Islet precursor cell (in vitro differentiated cells): Measurements from ENCODE around the gene TUBB6.

ENCODE experiments used
- DNase-seq: peaks from one replicate; pipeline ENCODE4 v3.0.0-alpha.2; 2018

Gene TUBB6

DNA sequence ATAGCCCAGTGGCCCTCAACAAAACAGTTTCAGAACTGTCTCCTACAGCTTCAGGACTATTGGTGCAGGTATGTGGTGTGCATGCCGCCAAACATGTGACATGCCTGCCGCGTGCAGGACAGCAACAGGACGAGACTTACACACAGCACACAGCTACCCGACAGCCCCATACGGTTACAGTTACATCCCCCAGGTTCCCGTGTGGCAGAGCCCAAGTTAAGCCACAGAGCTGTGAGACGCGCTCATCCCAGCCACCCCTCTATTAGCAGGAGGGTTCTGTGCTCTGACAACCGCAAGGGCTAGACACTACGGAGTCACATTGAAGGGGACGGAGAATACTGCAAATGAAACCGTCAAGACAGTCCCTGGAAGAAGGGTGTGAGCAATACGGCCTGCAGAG lies 16.4 kb upstream of the TUBB6 start:
- no peak for DNase-seq

DNA sequence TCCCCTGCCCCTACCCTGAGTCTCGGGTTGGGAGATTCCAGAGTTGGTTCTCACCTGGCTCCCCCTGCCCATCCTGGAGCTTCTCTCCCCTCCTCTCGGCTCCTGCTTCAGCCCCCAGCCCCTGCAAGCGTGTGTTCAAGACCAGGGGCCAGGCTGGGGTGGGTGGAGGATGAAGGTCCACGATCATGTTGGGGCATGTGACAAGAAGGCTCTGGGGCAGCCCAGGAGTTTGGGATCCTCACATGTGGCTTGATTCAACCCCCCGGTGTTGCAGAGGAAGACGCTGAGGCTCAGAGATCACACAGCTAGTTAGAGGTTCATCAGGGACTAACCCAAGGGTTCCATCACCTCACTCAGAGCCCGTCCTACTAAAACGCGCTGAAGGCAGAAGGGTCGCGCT lies 14.2 kb upstream of the TUBB6 start:
- no peak for DNase-seq

DNA sequence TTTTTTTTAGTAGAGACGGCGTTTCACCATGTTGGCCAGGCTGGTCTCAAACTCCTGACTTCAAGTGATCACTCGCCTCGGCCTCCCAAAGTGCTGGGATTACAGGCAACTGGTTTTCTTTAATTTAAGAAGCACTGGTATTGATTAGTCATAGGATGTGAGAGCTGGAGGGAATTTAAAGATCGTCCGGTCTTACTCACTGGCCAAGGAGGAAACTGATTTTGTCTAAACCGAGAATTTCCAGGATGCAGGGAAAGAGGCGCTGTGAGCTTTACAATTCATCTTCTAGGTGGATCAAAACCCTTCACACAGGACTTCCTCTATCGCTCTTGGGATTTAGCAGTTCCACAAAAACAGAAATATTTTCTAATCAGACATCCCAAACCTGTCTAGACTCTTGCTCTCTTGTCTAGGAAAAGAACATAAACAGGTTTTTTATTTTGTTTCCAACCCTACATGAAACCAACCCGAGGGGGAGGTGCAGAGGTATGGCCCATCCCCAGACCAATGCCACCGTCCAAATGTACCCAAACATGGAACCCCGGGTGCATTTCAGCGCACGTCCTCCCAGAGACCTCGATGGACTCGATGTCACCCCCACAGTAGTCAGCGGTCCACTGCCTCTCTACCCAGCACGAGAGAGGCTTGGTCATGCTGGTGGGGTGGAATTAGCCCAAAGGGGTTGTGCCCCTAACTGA lies 12.5 kb upstream of the TUBB6 start:
- no peak for DNase-seq

DNA sequence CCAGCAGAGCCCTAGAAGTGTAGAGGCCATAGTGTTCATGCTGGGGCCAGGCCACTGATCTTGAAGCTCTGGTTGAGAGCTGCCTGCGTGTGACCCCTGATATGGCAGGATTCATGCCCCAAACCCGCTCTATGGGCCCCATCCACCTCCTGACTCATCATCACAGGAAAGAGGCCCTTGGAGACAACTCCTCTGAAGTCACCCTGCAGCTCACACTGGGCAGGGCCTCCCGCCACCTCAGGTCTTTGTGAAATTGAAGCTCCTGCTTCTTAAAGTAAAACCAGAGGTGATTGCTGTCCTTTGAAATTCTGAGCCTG lies 12.0 kb upstream of the TUBB6 start:
- DNase-seq: no peak

DNA sequence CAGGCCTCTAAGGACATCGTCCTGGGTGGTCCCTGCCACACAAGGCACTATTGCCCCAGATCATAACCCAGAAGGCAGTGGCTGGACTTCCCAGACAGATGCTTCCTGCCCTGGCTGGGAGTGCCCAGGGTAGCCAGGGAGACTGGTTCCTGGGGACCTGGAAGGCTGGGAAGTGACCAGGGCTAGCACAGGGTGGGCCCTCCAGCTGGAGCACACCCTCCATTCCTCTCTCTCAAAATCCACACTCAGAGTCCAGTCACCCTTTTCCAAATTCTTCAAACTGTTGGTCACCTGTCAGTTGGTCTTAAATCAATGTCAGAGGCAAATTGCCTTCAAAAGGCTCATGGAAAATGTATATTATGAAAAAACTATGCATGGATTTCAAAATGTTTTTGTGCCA lies 11.6 kb upstream of the TUBB6 start:
- no peak for DNase-seq

DNA sequence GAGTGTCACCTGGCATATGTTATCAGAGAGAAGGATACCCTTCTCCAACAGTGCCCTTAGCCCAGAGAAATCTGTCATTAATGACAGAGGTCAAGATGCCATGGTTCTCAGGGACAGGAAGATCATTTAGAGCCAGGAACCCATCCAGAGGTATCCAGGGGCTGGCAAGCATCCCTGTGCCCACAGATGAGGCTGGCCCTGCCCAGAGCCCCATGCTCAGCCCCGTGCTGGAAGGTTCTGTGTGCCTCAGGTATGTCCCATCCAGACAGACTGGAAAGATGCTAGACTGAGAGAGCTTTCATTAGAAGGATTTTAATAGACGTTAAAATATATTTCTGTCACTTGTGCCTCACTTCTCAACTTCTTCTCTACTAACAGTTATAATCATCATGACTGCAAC lies 8.2 kb upstream of the TUBB6 start:
- no peak for DNase-seq

DNA sequence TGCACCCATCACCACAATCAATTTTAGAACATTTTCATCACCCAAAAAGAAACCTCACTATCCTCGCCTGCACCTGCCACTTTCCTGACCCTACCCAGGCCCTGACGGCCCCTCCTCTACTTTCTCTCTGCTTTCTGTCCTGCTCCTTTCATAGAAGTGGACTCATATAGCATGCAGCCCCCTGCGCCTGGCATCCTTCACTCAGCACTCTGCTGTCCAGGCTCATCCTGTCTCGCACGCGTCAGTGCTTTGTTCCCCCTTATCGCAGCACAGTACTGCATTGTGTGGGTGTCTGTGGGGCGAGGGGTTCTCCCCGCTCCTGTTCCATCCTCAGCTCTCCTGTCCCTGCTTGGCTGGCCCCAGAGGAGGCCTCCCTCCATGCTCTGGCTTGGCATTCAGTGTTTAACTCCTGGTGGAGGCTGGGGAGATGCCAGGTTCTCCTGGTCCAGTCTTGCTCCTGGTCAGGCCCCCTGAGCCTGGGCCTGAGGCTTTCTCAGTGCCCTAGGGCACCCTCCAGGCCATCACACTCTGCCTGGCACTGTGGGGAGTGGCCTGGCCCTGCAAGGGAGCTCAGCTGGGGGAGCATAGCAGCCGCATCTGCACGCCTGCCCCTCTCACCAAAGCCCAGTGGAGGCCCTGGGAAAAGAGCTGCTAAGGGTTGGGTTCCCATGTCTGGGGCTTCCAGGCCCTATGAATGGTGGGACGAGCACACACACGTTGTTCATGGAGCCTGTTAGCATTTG lies 6.6 kb upstream of the TUBB6 start:
- DNase-seq: no peak

DNA sequence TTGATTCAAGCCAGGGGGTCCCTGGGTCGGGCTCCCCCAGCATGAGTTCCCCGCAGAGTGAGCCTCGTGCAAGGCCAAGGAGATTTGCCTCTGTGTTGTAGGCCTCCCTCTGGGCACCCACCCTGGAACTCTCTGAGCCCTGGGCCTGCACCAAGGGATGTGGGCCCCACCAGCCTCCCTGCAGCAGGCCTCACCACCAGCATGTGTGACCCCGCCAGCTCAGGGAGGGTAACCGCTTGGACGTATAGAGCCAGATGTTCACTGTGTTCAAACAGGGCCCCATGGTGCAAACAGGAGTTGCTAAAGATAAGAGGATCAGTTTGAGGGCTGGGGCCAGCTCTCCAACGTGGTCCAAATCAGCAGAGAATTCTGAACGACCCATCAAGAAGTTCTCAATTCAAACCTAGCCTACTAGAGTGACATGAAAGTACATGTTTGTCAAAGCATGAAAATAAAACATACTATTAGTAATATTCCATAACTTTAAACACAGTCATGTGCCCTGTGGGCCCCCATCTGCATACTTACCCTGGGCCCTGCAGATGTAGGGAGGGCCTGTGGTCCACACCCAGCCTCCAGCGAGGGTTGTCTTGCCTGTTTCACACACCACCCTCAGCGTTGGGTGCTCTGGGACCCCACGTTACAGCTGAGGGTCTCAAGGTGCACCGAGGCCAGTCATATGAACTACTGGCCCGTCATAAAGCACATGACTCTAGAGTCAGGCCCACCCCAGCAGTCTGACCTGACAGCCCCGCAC lies 5.5 kb upstream of the TUBB6 start:
- no peak for DNase-seq

DNA sequence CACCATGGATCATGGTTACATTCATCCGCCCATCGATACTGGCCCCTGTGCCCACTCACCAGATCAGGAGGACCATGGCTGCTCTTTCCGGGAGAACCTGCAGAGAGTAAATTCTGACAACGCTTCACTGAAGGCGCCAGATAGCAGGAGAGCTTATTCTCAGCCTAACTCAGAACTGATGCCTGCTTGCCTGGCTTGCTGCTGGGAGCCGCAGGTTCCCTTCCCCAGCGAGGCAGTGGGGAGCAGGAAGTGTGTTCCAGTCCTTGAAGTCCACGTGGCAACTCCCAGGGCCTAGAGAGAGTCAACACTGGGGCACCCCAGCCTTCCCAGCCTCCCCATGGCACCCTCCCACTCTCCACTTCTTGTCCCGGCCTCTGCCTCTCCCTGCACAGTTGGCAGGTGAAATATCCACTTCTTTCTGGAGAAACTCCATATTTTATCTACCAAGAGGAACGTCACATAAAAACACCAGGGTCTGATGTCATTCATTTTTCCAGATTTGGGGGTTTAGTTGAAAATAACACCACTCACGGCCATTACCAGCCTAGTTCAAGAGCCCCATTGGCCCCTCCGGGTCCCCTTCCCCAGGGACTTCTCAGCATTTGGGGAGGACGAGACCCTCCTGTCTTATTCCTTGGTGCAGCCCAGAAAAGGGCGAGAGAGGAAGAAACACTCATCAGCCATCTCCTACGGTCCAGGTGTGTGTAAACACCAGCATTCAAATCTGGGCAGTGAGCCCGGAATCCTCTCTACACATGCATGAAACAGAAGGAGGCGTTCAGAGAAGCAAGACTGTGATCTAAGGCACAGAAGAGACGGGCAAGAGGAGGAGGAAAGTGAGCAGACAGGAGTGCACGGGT lies 3.5 kb upstream of the TUBB6 start:
- no peak for DNase-seq

DNA sequence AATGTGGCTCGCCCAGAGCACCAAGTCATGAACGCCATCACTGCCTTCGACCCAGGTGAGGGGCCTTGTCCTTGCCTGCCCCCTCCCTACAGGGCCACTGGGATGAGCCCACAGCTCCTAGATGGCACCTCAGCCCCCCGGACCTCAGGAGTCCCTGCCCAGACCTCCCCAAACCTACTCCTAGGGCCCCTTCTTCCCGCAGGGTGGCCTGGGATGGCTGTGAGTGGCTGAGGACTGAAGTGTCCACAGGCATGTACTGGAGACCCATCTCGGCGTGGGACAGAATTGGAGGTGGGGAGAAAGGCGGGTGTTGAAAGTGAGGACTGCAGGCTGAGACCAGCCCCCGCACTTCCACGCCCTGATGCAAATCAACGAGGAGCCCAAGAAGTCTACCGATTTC lies 2.8 kb upstream of the TUBB6 start:
- DNase-seq: no peak

DNA sequence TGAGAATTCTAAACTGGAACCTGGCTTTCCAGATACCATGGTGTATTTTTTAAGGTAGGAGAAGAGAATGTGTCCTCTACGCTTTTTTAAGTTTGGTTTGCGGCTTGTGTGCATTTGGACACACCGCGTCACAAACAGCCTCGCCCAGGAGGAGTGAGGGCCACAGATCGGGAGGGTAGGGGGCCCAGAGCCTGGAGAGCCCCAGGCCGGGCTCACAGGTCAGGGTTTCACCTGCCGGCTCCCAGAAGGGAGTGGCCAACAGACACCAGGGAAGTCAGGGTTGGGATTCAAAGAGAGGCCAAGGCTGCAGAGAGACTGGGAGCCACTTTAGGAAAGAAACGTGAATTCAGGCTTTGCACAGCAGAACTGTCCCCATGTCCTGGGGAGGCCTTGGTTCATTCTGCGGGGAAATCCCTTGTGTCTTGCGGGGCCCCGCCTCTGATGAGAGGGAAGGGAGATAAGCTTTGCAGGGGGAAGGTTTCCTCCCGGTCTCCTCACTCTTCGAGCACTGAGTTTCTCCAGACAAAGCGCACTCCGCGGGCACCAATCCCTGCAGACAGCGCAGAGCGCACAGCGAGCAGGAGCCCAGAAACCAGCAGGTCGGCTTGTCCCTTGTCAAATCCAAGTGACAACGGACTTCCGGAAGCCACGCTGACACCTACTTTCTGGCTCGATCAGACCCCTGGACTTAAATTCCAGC lies 2.0 kb upstream of the TUBB6 start:
- no peak for DNase-seq

DNA sequence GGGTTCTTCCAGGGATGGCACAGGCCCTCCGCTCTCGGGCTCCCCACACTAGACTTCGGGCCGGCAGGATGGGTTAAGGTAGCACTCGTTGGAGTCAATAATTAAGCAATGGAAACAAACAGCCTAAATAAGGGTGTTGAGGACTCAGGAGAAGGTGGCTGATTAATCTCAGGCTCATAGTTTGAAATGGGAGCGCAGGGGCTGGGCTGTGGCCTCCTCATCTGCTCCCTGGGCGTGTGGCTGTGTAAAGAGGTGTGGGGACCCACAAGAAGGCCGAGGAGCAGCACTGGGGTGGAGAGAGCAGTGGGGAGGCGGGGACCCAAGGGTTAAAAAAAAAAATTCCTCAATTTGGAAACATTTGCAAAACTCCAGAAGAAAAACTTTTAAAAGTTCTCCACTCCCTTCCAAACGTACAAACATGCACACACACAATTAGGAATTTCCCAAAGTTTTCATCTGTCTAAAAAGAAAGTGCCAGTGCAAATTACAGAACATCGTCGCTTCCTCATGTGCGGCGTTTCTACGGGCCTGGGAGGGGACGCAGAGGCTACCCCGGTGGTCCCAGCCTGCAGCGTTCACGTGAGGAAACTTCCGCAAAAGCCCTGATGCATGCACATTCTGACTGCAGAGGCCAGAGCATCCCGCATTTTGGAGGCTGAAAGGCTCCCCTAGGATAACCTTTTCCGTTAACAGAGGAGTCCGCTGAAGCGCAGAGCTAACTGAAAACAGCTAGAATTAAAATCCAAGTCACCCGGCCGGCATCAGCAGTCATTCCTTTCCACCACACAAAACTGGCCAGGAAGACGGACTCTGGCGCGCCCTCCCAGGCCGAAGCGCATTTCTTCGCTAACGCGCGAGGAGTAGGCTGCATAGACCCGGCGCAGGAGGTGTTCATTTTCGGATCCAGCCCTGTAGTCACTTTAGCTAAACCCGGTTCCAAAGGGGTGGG lies 1.0 kb upstream of the TUBB6 start:
- DNase-seq: peak; percentile 81

DNA sequence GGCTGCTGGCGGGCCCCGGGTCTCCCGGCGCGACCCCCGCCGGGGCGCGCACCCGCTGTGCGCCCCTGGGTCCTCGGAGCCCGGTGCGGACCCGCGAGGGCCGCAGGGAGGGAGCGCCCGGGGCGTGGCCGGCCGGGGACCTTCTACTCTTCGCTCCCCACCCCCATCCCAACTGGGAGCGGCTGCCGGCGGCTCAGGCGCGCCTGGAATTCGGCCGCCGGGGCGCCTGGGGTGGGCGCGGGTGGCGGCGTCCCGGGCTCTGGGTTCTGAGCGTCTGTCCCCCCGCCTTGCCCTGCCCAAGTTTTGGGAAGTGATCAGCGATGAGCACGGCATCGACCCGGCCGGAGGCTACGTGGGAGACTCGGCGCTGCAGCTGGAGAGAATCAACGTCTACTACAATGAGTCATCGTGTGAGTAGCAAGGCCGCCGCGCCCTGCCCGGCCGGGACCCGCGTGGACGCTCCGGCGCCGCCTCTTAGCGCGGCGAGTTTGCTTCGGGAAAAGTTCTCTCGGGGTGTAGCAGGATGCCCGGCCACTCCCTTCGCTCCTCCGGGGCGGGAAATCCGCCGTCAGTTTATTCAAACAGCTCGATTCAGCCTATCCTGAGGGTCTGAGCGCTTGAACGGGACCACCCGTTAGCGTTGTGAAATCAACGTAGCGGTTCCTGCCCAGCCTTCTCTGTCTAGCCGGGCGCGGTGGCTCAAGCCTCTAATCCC lies 502 bp downstream of the TUBB6 start:
- DNase-seq: peak; percentile 87

DNA sequence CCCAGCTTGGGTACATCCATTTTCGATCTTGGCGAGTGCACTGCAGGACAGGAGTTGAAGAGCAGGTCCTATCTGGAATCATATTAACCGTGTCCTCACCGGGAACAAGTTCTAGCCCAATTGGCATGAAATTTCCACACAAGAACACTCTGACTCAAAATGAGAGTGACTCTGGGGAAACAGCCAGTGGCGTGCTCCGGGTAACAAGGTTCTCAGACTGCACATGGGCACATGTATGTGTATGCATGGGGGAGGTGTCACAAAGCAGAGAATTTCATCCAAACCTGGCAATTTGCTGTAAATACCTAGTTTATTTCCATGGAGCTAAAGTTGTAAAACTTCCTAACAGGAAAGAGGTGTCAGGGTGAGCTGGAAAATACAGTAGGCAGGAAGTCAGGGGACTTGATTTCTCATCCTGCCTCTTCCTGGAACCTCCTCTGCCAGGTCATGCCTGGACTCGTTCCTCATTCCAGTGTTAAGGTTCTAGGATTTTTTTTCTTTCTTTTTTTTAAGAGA lies 1.7 kb downstream of the TUBB6 start:
- DNase-seq: no peak

DNA sequence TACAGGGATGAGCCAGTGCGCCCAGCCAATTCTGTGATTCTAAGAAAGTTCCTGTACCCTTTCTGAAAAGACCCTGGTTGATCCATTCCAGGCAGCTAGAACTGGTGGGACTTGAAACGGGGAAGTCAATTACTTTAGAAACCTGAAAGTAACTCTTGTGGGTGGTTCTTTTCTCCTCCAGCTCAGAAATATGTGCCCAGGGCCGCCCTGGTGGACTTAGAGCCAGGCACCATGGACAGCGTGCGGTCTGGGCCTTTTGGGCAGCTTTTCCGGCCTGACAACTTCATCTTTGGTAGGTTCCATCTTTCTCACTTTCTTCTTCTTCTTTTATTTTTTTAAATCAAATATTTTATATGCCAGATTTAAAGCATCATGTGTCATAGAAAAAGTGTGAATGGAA lies 2.7 kb downstream of the TUBB6 start:
- DNase-seq: no peak

DNA sequence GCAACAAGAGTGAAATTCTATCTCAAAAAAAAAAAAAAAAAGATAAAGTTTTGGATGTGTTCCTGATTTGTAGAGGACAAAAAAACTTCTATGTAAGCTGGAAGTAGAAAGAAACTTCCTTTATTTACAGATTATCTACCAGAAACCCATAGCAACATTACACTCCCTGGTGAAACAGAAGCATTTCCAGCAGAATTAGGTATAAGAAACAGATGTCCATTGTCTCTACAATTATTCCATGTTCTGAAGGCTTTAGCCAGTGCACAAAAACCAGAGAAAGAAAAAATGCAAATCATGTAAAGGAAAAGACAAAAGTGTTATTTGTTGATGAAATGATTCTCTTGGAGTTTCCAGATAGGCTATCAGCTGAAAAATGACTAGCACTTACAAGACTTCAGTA lies 4.9 kb downstream of the TUBB6 start:
- no peak for DNase-seq

DNA sequence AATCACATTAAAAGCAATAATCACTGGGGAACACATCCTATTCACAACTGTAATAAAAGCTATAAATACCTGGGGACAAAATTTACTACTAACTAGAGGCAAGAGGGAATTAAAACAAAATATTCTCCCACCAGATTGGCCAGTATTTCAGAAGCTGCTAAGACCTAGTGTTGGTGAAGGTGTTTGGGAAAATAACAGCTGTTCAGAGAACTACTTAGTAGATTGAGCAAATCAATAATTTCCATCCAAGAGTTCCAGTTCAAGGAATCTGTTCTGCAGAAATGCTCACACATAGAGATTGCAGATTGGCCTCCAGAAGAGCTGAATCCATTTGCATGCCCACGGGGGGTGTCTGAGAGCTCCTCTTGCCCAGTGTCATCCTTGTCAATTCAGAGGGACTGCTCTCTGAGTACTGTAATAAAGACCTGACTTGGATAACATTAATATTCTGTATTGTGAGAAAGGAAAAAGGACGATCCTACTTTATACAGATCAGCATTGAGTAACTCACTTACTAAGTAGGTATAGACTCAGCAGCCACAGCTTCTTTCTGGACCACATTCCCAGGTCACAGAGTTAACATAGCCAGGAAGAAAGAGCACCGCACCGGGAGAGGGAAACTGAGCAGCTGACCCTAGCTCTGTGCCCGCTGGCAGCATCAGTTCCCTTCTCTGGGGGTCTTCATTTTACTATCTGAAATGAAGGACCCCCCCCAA lies 5.6 kb downstream of the TUBB6 start:
- no peak for DNase-seq

DNA sequence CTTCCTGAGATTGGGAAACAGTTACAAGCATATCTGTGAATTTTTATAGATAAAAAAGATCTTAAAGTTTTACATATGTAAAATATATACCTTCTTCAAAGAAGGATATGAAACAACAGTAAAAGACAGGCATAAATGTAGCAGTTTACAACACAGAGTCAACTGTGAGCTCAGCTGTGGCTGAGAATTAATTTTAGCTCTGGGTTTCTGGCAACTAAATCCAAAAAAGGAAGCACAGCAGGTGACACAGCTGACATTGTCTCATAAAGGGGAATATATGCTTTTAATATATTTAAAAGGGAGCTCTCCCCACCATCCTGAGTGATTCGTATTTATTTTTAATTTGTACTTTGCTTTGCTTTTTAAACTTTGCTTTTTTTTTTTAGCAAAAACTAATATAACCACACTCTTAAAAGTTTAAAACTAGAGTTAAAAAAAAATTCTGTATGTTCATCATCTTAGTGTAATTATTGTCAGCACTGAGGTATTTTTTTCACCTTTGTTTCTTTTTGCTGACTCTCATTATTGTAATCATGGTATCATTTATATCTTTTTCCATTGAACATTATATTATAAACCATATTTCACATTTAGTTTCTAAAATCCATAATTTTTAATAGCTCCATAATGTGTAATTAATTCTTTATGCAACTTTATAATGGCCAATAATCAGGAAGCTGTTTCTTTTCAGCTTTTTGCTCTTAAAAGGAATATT lies 6.7 kb downstream of the TUBB6 start:
- DNase-seq: no peak

DNA sequence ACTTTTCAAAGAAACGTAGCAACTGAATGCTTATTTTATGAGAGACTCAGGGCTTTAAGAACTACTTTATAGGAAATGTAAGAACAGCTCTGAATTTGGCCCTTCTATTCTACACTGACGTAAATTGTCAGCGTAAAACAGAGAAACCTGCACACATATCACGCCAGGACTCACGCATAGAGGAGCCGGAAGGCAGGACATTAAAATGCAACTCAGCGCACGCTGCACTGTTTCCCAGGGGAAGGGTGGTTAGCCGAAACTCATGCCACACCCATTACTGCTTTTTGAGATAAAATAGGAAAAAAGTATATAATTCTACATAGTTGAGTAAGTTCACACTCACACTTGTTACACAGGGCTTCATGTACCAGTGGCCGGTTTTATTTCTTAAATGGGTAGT lies 7.4 kb downstream of the TUBB6 start:
- DNase-seq: no peak
